Amygdala (tissue), 56 donors: ENCODE measurements around the gene C16orf92.

Source experiments
- DNase-seq, 56 donors: peaks; one replicate each; lab custom pipeline; 2025; lab: John Stamatoyannopoulos, UW

C16orf92 gene

DNA sequence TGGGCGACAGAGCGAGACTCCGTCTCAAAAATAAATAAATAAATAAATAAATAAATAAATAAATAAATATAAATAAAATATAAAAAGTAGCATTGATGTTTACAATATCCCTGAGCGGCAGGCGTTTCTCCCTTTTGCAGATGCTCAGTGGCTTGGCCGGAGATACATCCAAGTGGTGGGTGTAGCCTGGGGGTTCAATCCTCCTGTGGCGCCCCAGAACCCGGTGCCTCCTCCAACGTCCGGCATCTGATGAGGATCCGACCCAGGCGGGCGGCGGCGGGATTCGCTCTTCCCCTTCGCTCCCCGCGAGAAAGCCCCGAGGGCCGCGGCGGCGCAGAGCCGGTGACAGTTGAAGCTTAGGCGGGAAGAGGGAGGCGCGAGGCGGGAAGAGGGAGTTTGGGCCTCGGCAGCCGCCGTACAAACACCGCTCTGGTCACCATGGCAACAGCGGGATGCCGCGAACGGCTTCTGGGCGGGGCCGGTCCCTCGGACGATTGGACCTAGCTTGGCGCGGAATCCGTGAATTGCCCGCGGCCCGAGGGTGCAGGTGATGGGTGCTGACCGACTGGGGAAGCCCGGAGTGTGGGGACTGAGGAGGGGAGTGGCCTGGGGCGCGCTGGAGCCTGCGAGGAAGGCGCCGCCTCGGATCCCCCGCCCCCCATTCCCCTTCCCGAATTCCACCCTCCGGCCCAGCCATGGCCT, 29.8 kb downstream of the C16orf92 start:
- peak in 55 of 56 donors; percentile 17 to 94 (median 77) for DNase-seq

- DNase-seq: peak in 2 of 56 donors; percentile 12 to 43
Observed at GRCh38 chr16:30053376-30054015, 30.5 kb downstream of the C16orf92 start.

GRCh38 chr16:30054451-30054850, 31.5 kb downstream of the C16orf92 start:
- no peak for DNase-seq

- DNase-seq: peak in 2 of 56 donors; percentile 12 to 15
Observed at GRCh38 chr16:30054959-30055553, 32.1 kb downstream of the C16orf92 start.

GRCh38 chr16:30060346-30060745, 37.3 kb downstream of the C16orf92 start:
- no peak for DNase-seq

DNA sequence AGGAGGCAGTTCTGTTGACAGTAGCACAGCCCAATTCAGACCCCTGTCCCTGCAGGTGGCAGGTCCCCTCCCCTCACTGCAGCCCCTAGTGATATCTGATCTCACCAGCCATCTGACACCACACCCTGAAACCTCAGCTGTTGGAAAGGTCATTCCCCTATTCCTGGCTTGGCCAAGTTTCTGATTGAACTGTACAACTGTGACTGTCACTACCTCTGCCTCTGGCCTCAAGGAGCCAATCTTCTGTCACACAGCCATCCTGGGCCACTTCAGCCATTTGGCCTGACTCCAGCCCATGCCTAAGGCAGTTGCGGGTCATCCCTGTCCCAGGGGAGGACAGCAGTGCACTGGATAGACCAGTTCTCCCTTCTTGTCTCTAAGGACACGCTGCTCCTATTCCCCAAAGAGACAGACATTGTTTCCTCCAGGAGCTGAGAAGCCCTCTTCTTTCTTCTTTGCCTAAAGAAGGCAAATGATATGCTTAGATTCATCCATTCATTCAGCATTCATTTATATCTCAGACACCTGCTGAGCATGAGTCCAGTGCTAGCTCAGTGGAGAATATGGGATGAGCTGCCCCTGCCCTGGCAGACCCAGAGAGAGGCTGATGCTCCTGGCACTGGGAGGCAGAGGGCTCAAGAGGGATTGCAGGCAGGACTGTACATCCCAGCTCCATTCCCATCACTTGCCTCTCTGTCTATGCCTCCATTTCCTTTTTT, 38.0 kb downstream of the C16orf92 start:
- no peak for DNase-seq

- peak in 2 of 56 donors; percentile 59 to 76 for DNase-seq
Observed at GRCh38 chr16:30063278-30063892, 40.4 kb downstream of the C16orf92 start.

- DNase-seq: peak; percentile 14 to 86 (median 72)
Observed at GRCh38 chr16:30063893-30064728, 41.1 kb downstream of the C16orf92 start.

DNA sequence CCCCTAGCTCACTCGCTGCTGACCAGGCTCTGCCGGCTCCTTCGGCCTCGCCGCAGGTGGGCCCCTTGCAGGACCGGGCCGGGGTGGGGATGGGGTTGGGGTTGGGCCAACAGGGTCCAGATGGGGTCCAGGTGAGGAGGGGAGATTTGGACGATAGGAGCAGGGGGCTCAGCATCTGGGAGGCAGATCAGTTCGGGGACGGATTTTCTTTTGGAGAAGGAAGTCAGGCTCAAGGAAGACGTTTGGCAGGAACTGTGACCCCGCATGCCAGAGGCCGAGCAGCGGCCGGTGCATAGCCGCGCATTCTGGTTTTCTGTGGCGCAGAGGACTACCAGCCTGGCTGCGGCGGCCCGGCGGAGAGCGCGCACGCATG, 41.7 kb downstream of the C16orf92 start:
- peak in 4 of 56 donors; percentile 41 to 92 (median 58) for DNase-seq

DNA sequence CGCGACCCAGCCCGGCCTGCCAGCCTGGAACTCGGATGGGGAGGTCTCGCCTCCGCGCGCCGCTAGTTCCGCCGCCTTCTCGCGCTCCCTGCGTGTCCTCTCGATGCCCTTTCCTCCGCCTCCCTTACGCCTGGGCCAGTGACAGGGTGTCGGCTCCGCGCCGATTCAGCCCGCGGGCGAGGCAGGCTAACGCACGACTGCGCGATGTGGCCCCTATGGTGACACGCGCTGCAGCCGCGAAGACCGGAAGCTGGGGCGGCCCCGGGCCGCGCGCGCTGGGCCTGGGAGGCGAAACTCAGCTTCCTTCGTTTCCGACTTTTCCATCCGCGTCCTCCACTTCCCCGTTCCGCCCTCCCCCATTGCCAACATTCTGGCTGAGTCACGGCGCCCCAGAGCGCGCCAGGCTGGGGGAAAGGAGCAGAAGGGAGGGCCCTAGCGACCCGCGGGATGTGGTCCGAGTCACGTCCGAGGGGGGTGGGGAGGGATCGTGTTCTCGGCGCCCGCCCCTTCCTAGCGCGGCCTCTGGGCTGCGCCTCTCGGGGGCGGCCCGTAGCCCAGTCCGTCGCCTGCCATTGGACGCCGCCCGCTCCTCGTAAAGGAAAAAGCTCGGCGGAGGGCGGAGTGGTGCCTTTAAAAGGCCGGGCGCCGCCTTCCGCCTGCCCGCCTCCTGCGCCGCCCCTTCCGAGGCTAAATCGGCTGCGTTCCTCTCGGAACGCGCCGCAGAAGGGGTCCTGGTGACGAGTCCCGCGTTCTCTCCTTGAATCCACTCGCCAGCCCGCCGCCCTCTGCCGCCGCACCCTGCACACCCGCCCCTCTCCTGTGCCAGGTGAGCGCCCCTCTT, 42.3 kb downstream of the C16orf92 start, which contains the start of gene ALDOA:
Gene ALDOA (plus strand): TSS at position 659 of the 841 bp plus-strand sequence. CDS start 1,138 bp downstream, outside the sequence.
- DNase-seq: peak; percentile 60 to 99 (median 96)

- DNase-seq: peak in 8 of 56 donors; percentile 43 to 82 (median 58)
Observed at GRCh38 chr16:30065943-30066760, 43.2 kb downstream of the C16orf92 start.

GRCh38 chr16:30066761-30067583, 44.0 kb downstream of the C16orf92 start:
- peak in 14 of 56 donors; percentile 12 to 52 (median 24) for DNase-seq

GRCh38 chr16:30067584-30067916, 44.6 kb downstream of the C16orf92 start:
- DNase-seq: no peak

GRCh38 chr16:30068333-30068732, 45.3 kb downstream of the C16orf92 start:
- DNase-seq: no peak

DNA sequence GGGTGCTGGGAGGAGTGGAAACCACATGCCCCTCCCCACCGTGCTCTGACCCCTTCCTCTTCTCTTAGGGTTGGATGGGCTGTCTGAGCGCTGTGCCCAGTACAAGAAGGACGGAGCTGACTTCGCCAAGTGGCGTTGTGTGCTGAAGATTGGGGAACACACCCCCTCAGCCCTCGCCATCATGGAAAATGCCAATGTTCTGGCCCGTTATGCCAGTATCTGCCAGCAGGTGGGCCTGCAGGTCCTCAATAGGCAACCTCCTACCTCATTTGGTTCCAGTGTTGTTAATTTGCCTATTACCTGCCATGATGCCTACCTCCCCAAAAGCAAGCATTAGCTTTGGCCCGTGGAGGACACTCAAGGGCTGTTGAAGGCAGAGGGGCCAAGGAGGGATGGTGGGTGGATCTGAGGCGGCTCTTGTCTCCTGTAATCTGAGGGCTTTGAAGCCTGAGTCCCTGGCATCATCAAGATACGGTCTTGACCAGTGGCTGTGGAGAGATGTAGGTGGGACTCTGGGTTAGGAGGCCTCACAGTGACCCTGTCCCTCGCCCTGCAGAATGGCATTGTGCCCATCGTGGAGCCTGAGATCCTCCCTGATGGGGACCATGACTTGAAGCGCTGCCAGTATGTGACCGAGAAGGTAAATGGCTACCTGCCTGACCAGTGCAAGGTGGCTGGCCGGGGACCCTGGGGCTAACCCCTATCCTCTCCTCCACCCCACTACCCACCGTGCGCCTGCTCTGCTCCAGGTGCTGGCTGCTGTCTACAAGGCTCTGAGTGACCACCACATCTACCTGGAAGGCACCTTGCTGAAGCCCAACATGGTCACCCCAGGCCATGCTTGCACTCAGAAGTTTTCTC, 46.0 kb downstream of the C16orf92 start:
- peak in 2 of 56 donors; percentile 9 to 25 for DNase-seq
